Measurements from ENCODE around the gene GMDS.

The GMDS gene

GRCh38 chr6:2132416-2132815 lies 113.0 kb downstream of the GMDS start:
- DNase-seq, result no peak

DNA sequence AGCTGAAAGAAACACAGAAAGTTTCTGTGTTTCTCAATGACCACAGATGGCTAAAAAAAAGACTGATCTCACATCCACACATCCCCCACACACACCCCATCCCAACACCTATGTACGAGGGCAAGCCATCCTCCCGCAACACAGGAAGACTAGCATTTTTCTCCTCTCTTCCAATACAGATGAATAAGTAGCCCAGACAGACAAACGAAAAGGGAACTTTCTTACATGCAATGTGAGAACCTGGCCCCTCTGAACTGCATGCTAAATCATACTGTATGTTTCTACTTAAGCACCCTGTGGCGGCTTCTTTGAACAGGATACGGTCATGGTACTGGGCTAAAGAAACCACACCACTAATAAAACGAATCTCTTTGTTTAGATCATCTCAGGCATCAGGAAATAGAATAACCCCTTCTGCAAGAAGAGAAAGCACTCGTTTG lies 116.2 kb downstream of the GMDS start:
- no peak for DNase-seq

DNA sequence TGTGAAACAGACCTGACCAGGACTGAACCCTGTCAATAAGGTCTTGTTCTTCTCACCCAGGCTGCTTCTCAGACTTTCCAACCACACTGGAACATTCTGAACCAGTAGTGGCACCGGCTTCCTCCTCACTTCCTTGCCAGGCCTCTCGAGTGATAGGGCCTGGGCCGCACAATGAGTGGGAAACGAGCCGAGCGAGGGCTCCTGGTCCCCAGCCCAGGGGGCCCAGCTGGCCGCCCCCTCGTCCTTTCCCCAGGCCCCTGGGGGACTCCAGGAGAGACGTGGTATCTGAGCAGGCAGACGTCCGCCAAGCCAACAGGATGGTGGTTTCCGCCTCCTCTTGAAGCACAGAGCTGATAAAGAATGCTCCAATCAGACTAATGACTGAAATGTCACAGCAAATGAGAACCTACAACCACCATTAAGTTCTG lies 117.9 kb downstream of the GMDS start:
- no peak for DNase-seq

GRCh38 chr6:2126351-2126750 lies 119.1 kb downstream of the GMDS start:
- DNase-seq, result no peak

GRCh38 chr6:2125158-2125557 lies 120.2 kb downstream of the GMDS start:
- DNase-seq, result no peak

- DNase-seq, result no peak
Observed at GRCh38 chr6:2124260-2124709, 121.1 kb downstream of the GMDS start.

GRCh38 chr6:2120912-2121311 lies 124.5 kb downstream of the GMDS start:
- no peak for DNase-seq

DNA sequence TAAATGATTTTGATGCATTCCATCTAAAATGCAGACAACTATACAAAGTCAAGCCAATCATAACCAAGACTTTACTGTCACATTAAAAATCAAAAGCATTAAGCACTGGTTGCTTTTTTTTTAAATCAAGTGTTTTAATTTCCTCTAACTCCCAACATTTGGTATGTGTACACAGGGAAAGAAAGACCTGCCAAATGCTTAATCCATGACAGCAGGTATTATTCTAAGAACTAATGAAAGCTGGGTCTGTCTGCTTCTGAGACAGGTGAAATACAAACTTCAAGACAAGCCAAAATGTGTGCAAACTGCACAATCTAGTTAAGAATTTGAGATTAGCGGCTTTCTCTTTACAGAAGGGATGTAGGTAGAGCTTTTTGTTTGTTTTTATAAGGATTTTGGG lies 126.1 kb downstream of the GMDS start:
- no peak for DNase-seq

DNA sequence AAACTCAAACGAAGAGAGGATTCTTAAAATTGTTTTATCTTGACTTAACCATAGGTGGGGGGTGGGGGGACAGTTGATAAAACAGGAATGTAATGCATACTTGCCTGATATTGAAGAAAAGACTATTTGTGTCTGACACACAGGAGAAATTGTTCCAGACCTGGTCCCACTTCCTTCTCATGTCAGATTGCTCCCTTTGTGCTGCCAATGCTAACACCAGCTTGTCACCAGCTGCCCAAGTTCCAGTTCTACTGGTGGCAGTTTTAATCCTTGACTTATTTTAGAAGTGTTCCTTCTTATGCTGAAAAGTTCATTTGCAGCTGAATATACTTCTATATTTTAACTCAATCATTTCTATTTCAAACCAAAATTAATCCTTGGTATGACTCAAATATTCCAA lies 127.3 kb downstream of the GMDS start:
- DNase-seq, result no peak

- DNase-seq, result no peak
Observed at GRCh38 chr6:2117447-2117846, 128.0 kb downstream of the GMDS start.

- no peak for DNase-seq
Observed at GRCh38 chr6:2116496-2116895, 128.9 kb downstream of the GMDS start.

DNA sequence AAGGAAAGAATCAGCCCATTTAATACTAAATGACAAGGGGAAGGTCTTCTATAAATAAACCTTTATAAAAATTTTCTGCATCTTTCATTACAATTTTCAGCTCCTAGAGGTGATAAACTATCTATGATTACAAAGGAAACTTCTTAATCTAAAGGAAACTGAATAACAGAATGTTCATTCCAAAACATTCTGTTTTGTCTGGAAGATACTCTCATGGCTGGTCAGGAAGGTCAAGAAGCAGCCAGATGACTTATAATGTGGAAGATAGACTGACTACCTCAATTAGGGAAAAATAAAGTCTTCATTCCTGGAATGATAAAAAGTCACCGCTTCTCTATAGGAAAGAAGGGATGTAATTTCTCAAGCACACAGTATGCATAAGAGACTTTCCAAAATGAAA lies 131.3 kb downstream of the GMDS start:
- DNase-seq, result no peak

DNA sequence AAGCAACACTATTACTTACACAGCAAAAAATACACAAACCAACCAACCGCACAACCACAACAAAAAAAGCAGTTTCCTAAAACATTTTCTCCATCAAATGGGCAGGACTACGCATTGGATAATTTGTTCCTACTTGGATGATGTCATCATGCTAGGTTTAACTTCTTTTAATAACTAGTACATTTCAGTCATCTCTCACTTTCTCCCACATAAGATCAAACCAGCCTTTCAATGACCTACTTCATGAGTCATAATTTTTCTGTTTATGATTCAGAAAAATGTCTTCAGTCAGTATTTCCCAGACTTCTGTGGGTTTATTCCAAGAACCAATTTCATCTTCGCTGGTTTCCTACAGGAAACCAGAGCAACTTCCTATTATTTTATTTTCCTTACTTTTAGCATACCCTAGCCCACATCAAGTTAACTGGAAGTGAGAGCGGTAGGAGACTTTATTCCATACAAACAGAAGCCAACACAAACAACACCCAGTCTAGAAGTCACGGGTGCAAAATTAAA lies 134.2 kb downstream of the GMDS start:
- no peak for DNase-seq

DNA sequence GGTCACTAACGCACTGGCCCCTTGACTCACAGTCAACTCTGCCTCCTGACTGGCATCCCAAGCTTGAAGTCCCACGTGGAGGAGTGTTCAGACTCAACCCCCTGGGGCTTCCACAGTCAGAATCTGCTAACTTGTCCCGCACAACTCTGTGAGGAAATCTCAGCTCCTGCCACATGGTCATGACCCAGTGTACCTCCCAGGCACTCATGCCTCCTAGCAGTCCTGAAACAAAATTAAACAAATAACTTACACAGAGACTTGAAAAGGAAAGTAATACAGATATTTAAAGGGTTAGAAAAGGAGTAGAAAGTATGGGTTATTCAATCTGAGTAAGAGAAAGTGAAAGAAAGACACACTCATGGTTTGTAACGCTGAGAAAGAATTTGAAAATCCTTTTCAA lies 134.9 kb downstream of the GMDS start:
- no peak for DNase-seq

DNA sequence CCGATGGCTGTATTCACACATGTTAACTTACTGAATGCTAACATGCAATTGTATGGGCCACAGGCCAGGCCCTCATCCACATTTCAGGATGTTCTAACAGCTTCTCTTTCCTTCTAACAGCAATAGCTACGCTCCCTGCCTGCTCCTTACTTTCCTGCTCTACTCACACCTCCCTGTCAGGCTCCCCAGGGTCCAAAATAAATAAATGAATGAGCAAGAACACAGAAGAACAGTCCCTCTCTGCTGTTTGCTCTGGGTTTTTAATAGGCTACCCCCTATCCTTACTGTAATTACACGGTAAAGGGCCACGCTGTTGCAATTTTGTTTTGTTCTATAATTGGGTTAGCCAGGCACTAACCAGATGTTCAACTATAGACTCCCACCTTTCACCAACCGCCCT lies 135.6 kb downstream of the GMDS start:
- no peak for DNase-seq

GRCh38 chr6:2108700-2109306 lies 136.6 kb downstream of the GMDS start:
- DNase-seq, result no peak

DNA sequence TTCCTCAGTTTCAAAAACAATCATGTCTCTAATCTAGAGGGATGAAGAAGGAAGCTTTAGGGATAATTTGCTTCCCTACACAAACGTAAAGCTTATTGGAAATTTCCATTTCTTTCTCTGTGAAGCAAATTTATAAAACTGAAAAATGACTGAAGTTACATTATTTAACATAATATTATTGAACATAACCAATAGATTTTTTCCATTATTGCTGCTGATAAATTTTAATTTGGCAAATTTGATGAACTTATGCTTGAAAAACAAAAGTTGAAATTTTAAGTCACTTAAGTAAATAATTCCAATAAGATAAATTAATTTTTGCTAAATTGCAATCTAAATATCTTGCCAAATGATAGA lies 140.9 kb downstream of the GMDS start:
- no peak for DNase-seq

- DNase-seq, result no peak
Observed at GRCh38 chr6:2103765-2104523, 141.5 kb downstream of the GMDS start.

GRCh38 chr6:2102966-2103365 lies 142.4 kb downstream of the GMDS start:
- DNase-seq, result no peak

DNA sequence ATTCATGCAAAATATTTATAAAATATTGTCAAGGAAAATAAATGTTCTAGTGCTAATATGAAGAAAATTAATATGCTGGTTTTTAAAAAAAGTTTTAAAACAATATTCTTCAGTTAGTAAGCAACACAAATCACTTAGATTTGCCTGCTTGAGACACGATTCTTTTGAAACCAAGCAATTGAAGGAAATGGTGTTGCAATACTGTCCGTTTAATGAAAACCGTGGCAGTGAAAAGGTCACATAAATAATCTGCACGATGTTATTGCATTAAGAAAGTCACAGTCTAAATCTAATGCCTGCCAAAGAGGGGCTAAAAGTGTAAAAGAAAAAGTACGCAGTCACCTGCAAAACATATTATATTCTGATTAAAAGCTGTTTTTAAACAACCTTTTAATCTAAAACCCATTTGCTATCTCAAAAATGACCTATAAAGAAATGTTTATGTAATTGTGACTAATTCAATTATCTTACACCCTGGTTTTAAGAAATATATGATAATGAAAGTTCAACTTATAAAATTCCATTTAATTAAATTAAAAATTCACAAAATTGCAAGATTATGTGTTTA lies 143.0 kb downstream of the GMDS start:
- DNase-seq, result no peak

GRCh38 chr6:2101213-2101612 lies 144.2 kb downstream of the GMDS start:
- no peak for DNase-seq

DNA sequence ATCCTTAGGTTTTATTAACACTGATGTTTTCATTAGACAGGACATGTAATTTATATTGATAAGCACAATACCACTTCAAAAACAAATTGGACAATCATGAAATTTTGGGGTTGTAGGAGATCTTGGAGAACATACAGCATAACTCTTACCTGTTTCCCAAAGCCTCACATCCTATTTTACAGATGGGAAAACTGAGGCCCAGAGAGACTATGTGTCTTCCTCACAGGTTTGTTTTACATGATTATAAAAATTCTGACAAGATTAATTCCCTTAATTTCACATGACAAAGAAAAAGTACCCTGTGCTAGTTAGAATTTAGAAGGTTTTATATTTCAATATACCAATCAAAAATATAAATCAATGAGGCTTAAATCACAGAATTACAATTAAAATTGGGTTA lies 145.5 kb downstream of the GMDS start:
- DNase-seq, result no peak

GRCh38 chr6:2097464-2097863 lies 147.9 kb downstream of the GMDS start:
- no peak for DNase-seq

GRCh38 chr6:2094642-2095041 lies 150.8 kb downstream of the GMDS start:
- DNase-seq, result no peak
